ENCODE measurements around the gene TNRC18. TPM values are rescaled to one million over a fixed set of nuclear protein-coding genes. Genes with fewer than 3 reads are reported as not detected.

Gene TNRC18
- polyA plus RNA-seq, 10 donors = 37.1 to 84.0 (median 46.2) TPM

DNA sequence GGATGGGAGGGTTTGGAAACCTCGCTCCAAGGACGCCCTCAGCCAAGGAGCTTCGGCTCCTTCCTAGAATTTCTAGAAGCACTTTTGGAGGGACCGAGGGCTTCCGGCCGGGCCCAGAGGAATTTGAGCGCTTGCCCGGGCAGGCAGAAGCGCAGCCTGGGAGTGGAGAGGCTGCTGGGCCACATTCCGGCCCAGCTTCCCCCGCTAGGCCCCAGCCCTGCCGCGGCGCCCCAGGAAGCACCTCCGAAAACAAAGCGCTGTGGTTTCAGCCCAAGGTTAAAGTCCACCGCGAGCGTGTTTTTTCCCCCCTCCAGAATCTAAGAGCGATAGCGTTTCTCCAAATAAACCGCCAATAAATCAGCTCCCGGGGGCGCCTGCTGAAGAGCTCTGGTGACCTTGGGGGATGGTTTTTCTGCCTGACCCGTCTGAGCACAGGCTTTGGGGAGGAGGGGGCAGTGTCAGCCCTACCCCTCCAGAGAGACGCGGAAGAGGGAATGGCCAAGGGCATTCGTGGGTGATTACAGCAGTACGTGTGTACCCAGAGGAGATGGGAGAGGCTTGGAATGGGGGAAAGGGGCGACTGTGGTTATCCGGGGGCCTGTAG is 5.7 kb upstream of the TNRC18 start:
- DNase-seq = peak in 1 of 3 donors; percentile 66

DNA sequence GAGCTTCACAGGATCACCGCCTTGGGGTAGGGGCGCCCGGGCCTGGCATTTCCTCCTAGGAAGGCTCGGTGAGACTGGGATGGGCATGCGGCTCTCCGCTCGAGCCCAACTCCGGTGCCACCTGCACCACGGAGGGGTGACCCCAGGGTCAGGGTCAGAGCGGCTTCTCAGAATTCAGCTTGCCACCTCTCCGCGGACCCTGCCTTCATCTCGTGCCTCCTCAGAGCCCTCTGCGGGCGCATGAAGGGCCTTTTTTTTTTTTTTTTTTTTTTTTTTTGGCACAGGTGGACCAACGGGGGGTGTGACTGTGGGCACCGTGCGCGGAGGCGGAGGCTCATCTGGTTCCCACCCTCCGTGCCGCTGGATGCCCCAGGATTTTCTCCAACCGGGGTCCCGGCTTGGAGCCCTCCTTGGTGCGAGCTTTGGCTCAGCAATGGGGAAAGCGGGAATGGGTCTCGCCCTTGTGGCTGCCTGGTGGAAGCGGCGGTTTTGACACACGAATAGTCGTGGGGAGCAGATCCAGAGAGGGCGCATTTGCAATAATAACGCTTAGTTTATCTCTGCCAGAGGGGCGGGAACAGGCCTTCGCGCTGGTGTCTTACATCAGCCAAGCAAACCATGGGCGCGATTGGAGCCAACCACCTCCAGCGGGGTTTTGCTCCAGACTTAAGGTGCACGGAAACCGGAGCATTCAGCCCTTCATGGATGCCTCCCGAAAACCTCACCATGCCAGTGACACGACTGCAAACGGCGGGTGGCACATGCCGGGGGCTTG is 5.0 kb upstream of the TNRC18 start:
- peak; percentile 80 to 93 (median 84) for DNase-seq

DNA sequence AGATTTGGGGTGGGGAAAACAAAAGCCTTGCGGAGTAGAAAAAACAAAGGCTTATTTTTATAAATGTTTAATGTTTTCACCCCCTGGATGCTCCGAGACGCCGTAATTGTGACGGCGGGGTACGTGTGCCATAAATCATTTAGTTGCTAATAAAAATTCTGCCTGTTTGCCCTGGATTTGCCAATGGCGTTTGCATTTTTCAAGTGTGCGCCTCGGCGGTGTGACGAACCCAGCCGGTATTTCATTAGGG is 2.5 kb upstream of the TNRC18 start:
- DNase-seq = peak in 1 of 3 donors; percentile 77

DNA sequence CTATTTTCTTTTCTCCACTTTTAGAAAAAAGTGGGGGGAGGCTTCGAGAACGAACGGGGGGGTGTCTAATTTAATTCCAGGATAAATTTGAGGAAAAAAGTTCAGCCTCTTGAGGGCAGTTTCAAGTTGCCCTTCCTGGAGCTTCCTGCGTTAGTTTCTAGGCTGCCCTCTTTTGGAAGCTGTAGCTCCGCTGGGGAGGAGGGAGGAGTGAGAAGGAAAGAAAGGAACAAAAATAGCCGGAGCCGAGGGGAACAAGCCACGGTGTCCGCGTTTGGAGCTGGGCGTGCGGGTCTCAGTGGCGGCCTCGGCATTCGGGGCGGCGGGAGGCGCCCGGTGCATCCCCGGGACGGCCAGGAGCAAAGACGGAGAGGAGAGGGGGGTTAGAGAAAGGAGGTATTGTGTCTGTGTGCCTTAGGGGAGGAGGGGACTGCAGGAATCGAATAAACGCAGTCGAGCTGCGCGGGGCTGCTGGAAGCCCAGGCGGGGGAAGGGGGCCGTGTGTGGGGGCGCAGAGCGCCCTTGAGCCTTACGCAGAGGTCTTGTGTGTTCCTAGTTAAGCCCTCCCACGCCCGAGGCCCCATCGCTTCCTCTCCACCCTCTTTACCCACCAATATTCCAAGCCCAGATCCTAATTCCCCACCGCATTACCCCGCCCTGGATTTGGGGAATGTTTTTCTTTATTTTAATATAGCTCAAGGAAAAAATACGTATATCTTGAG is 2.0 kb upstream of the TNRC18 start:
- peak; percentile 91 to 96 (median 93) for DNase-seq

DNA sequence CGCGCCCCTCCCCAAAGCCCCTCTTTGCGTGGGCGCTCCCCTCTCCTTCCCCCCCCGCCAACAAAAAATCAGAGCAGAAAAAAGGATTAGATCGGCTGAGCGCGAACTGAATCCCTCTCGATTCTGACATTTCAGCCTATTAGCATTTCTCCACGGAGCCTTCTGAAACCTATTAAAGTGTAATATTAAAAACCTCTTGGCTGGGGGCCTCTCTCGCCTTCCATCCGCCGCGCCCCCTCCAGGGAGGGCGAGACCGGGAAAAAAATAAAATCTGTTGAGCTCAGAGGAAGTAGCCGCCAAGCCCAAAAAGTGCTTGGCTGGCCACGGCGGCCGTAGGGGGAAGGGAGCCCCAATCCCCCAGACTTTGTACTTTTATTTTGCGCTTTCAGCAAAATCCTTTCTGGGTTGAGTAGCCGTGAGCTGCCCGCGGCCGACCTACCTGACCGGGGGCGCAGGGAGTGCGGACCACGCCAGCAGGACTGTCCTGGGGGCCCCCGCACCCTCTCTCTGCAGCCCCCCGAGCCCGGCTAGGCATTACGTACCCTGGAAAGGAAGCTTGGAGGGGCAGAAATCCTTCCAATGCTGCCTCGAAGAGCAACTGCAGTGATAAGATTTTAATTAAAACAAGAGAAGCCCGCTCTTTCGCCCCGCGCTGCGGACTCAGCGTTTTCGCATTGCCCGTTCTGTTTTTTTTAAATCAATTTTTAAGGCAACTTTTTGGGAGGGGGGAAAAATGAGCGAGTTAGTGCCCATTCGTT is 1.3 kb upstream of the TNRC18 start:
- peak; percentile 73 to 92 (median 86) for DNase-seq

DNA sequence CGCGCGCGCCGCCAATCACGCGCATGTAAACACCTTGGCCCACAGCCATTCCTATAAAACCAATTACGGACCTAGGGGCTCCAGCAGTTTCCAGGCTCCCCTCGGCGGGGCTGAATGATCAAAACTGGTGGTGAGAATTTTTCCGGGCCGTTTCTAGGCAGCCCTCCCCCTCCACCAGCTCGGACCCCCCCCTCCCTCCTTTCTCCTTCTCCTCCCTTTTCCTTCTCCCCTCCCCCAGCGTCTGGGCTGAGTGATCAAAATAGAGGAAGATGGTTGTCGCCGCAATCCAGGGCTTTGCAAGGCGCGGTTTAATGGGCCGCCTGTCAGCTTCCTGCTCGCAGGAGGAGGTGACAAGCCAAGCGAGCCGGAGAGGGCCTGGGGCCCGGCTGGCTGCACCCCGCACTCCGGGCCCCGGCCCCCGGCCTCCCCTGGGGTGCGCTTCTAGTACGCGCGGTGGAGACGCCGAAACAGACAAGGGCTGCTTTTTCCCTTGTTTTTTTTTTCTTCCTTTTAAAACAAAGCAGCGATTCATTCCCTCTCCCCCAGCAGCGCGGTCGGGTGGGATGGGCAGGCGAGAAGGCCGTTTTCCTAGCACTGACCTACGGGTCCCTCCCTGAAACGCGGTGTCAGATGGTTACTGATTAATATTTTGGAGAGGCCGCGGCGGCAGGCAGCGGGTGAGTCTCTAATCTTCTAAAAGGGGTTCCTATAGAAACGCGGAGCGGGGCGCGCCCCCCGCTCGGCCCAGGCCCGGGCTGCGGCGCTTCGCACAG is 528 bp upstream of the TNRC18 start:
- DNase-seq = peak; percentile 99 to 100 (median 99)

DNA sequence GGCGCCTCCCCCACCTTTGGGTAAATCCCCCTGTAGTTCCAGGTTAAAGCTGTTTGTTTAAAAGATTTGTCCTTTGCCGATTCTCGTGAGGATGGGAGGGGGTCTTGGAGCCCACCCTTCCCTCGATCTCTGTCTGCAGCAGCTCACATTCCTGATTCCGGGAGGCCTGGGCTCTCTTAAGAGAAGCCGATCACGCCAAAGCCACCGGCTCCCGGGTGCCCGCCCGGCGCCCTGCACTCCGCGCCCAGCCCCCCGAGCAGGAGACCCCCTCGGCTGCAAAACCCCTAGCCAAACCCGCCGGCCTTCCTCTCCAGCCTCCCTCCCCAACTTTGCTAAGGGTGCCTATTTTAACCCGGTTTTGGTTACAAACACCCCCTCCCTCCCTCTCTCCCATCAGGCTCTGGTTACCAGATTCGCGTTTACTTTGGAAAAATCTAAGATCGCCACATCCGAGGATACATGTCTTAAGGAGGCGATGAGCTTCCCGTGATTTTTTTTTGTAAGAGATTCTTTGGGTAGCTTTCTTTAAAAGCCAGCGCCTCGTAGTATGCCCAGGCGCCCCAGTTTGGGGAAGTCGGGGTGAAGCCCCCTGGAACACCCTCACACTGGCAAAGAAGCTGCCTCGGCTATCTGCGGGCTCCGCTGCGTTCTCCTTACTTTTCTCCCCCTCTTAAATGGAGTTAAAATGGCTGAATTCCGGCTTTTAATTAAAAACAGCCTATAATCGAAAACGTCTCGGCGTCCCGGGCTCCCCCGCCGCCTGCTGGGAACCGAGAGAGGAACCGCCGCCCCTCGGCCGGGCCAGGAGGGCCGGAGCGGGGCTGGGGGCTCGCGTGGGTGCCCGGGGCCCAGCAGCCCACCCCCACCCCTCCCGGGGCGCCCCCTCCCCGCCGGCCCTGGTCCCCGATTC is 983 bp downstream of the TNRC18 start:
- DNase-seq = peak in 2 of 3 donors; percentile 49 to 79

DNA sequence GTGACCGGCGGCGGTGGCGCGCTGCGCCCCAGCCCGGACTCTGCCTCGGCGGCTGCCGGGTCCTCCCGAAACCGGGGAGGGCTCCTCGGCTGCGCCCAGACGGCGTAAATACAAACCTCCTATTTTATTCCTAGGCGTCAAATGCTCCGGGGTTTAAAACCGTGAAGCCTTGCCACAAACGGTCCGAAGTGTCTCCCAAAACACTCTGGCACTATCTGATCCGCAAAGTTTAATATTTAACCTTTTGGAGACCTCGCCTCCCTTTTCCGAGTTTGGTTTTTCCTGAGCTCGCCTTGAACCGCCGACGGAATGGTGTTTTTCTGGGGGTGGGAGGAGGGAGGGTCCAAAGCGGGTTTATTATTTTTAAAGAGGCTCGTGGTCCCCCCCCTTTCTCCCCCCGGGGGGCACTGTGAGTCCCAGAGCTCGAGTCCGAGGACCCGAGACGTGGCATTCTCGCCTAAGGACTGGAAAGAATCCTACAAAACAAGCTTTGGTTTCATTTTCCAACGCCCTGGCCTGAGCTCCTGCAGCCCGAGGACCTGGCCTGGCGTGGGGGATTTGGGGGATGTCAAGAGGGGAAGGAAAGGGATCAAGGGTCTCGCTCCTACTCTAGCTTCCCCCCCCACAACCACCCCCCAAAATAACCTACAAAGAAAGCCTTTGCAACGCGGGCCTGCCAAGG is 1.8 kb downstream of the TNRC18 start:
- peak; percentile 68 to 85 (median 72) for DNase-seq

DNA sequence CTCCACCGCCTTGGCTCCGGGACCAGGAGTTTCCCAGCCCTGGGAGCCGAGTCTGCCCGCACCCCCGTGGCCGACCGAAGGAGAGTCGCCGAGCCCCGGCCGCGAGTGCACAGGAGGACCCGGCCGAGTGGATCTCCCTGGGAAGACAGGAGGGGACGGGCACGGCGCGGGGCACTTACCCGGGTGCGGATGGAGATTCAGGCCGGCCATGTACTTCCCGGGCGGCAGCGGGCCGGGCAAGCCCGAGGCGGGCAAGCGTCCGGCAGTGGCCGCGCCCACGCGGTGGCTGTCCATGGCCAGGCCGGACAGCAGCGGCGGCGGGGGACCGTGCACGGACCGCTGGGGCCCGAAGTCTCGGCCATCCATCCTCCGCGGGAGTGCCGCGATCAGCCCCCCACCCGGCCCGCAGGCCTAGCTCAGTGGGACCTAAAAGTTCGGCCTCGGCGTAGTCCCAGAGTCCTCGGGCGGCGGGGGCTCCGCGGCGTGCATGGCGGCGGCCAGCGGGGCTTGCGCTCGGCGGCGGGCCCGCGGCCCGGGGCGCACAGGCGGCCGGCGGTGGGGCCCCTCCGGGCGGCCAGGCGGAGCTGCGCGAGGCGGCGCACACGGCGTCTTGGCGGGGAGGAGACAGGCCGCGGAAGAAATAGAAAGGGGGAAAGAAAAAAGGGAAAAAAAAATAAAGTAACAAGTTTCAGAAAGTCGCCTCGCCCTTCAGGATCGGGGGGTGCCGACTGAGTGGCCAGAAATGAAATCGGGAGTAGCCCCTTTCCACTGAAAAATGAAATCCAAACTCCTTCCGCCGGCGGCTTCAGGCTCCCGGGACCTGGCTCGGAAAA is 2.5 kb downstream of the TNRC18 start:
- DNase-seq = peak in 1 of 3 donors; percentile 74

DNA sequence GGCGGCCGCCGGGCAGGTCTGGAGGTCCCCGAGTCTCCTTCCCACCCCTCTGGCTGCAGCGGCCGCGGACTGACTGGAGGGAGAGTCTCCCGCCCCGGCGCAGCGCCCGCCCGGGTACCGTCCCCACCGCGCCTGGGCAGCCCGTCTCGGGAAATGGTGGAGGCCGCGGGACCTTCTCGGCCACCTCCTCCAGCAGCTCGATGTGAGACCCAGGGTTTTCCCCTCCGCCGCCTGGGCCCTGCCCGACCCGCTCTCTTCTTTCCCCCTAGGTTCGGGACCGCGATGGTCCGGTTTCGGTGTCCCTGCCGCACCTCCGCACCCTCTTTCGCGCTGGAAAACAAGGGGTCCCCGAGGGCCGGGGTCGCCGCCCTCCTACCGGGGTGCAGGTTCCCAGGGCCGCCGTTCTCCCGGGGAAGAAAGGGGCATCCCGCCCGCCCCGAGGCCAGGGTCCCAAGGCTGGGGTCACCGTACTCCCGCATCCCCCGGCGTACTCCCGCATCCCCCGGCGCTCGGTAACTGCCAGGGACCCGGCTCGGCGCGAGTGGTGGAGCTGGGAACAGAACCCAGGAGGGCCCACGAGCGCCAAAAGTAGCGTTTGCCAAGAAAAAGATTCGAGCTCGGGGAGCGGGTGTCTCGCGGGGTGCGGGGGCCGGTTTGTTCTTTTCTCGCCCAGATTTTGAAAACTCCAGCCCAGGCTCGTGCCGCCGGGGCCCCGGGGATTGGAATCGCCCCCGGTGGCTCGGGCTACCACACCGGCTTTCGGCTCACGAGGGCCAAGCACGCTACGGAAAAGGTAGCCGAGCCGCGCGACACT is 3.4 kb downstream of the TNRC18 start:
- DNase-seq = peak in 1 of 3 donors; percentile 70

DNA sequence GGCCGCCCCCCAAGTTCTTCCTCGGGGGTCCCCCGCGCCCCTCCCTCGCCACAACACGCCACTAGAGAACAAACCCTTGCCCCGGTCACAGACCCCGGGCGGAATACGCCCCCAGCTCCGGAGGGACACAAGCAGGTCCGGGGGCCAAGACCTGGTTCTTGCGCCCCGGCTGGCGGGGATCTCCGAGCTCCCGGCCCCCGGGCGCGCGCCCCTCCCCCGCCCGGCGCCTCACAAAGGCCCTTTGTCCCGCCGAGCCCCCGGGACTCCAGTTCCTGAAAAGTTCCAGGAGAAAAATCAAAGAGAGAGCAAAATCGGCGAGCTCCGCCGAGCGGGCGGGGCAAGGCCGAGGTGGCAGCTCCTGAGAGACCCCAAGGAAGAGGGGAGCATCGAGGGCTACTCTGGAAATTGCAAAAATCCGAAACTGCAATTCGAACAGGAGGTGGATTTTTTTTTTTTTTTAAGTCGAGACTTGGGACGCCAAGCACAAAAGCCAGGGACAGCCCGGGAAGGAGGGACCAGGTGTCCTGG is 4.0 kb downstream of the TNRC18 start:
- peak in 1 of 3 donors; percentile 66 for DNase-seq

DNA sequence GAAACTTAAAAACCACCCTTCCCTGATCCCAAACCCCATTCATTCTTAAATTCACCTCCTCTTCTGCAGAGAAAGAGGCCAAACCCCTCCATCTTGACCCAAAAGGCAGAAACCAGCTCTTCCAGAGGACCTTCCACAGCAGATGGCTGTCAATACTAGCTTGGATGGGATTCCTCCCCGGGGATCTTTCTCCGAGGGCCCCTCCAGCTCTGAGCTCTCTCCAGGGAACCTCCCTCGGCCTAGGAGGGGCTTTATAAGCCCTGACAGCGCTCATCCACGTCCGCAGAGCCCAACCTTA is 5.4 kb downstream of the TNRC18 start:
- DNase-seq = no peak

DNA sequence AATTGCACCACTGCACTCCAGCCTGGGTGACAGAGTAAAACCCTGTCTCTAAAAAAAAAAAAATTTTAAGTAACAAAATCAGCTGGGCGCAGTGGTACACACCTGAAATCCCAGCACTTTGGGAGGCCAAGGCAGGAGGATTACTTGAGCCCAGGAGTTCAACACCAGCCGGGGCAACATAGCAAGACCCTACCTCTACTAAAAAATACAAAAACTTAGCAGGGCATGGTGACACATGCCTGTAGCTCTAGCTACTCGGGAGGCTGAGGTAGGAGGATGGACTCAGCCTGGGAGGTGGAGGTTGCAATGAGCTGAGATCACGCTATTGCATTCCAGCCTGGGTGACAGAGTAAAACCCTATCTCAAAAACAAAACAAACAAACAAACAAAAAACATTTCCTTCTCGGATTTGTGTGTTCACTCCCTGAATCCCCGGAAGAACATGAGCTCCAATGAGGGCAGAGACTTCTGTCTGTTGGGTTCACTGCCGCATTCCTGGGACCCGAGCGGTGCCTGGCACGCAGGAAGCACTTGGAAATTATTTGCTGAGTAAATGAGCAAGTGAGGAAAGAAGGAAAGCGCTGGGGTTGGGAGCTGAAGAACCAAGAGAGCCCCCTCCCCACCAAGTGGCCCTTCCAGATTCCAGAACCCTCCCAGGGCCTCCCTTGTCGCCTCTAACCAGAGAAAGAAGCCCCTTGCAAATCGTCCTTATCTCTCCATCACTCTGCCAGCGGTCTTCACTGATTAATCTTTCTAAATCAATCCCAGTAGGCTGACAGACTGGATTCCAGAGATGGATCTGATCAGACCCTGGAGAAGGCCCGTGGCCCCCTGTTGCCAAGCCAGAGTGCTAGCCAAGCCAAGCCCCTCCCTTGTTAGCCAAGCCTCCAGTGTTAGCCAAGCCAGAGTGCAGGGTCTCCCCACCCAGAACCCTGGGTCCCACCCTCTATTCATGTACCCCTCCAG is 6.2 kb downstream of the TNRC18 start:
- DNase-seq = no peak

DNA sequence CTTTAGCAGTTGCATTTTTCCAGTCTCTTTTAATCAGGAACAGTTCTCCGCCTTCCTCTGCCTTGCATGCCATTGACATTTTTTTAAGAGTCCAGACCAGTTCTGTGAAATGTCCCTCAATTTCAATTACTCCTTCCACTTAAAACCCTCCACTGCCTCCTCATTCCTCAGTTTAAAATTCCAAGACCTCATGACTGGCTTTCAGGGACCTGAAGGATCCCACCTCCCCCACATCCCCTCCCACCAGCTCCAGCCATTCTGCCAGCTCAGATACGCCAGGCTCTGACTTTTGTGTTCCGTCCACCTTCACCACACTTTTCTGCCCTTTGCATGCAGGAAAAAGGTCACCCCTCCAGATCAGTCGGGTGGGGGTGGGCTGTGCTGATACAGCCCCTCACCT is 8.7 kb downstream of the TNRC18 start:
- no peak for DNase-seq

DNA sequence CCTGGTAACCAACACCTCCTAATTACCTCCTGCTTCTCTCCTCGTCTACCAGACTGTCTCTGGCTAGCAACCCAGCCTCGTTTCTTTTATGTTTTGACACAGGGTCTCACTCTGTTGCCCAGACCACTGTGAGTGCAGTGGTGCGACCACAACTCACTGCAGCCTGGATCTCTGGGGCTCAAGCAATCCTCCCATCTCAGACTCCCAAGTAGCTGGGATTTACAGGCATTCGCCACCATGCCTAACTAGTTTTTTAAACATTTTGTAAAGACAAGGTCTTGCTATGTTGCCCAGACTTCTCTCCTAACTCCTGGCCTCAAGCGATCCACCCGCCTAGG is 10.2 kb downstream of the TNRC18 start:
- no peak for DNase-seq

DNA sequence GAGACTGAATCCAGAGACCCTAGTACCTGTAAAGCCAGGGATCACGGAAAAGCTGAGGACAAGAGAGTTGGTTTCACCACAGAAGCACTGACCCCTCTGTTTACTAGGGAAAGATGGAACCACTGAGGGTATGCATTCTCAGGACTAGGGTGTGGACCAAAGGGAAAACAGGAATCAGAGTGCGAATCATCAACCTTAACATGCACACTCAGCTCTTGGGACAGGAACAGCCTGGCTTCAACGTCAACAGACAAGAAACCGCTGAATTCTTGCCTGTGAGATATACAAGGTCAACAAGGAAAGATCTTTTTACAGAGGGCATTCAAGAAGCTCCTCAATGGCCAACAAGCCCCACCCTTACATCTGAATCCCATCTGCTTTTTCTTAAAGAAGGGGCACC is 14.9 kb downstream of the TNRC18 start:
- DNase-seq = peak in 1 of 3 donors; percentile 31
